Activated naive CD4-positive, alpha-beta T cell treated with anti-CD3 and anti-CD28 coated beads, Interleukin-2, amount 50 U/mL, for 24 hours (primary cell): Measurements from ENCODE around the gene UNC80.

Experiments used
- H3K27ac Mint-ChIP-seq: one replicate; pipeline ENCODE4 v1.8.0; 2021; ENCODE audit warnings: mild to moderate bottlenecking, mixed read lengths
- H3K27me3 Mint-ChIP-seq: one replicate; pipeline ENCODE4 v1.8.0; 2021; ENCODE audit warnings: mixed read lengths
- H3K36me3 Mint-ChIP-seq: one replicate; pipeline ENCODE4 v1.8.0; 2021; ENCODE audit warnings: mixed read lengths
- H3K4me1 Mint-ChIP-seq: one replicate; pipeline ENCODE4 v1.8.0; 2021; ENCODE audit warnings: mixed read lengths
- H3K4me3 Mint-ChIP-seq: one replicate; pipeline ENCODE4 v1.8.0; 2021; ENCODE audit warnings: mild to moderate bottlenecking, mixed read lengths
- H3K9me3 Mint-ChIP-seq: one replicate; pipeline ENCODE4 v1.8.0; 2021; ENCODE audit warnings: mixed read lengths

Gene UNC80, protein sequence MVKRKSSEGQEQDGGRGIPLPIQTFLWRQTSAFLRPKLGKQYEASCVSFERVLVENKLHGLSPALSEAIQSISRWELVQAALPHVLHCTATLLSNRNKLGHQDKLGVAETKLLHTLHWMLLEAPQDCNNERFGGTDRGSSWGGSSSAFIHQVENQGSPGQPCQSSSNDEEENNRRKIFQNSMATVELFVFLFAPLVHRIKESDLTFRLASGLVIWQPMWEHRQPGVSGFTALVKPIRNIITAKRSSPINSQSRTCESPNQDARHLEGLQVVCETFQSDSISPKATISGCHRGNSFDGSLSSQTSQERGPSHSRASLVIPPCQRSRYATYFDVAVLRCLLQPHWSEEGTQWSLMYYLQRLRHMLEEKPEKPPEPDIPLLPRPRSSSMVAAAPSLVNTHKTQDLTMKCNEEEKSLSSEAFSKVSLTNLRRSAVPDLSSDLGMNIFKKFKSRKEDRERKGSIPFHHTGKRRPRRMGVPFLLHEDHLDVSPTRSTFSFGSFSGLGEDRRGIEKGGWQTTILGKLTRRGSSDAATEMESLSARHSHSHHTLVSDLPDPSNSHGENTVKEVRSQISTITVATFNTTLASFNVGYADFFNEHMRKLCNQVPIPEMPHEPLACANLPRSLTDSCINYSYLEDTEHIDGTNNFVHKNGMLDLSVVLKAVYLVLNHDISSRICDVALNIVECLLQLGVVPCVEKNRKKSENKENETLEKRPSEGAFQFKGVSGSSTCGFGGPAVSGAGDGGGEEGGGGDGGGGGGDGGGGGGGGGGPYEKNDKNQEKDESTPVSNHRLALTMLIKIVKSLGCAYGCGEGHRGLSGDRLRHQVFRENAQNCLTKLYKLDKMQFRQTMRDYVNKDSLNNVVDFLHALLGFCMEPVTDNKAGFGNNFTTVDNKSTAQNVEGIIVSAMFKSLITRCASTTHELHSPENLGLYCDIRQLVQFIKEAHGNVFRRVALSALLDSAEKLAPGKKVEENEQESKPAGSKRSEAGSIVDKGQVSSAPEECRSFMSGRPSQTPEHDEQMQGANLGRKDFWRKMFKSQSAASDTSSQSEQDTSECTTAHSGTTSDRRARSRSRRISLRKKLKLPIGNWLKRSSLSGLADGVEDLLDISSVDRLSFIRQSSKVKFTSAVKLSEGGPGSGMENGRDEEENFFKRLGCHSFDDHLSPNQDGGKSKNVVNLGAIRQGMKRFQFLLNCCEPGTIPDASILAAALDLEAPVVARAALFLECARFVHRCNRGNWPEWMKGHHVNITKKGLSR (N-terminal part only)

DNA sequence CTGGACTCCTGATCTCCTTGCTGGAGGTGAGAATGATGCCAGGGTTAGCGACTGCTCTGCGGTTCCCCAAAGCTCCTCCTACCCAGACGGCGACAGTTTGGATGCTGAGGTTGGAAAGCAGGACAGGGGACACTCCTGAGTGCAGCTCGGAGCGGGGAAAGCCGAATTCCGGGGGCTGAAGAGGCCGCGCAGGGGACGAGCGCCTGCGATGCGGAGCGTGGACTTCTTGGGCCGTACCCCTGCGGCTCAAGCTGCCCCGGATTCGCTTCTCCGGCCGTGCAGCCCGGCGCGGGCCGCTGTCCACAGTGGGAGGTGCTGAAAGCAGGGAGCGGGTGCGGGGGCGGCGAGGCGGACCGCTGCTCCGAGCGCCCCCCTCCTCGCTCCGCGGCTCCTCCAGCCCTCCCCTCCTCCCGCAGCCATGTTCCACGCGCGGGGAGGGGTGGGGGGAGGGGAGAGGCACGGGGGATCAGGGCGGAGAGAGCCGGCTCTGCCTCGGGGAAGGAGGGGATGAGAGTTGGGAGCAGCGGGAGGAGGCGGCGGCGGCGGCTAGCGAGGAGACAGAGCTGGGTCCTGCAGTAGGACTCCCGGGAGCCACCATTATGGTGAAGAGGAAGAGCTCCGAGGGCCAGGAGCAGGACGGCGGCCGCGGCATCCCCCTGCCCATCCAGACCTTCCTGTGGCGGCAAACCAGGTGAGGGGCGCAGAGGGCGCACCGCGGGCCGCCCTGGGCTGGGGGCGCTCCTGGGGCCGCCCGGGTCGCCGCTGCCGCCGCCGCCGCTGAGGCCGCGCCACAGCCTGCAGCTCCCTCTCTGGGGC is at the start of gene UNC80:
Gene UNC80, plus strand, starts transcription at position 359 of the 816 bp plus-strand sequence. Its CDS starts 241 bp downstream, at position 600.
- peaks cover 18% of the 10 kb centered on the region for H3K27me3 Mint-ChIP-seq
- H3K27ac Mint-ChIP-seq, result no peak within 1 kb of the TSS
- H3K9me3 Mint-ChIP-seq, result peaks cover 6% of the 10 kb centered on the region
- H3K4me1 Mint-ChIP-seq, result no peaks in the 10 kb centered on the region
- no peak within 1 kb of the TSS for H3K4me3 Mint-ChIP-seq
- no peaks in the 10 kb centered on the region for H3K36me3 Mint-ChIP-seq

DNA sequence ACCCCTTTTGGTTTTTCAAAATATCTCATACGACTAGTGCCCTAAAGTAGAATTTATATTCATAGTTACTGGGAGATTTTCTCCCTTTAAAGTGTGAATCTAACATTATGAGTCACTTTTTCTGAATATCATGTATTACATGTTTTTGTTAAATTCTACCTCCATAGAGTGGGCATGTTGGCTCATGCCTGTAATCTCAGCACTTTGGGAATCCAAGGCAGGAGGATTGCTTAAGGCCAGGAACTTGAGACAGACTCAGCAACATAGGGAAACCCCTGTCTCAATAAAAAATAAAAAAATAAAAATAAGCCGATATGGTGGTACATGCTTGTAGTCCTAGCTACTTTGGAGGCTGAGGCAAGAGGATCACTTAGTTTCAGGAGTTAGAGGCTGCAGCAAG is 45.3 kb upstream of the UNC80 start:
- Mint-ChIP-seq H3K4me1 (no peaks in the 10 kb centered on the region), H3K27ac (no peak overlapping the region), H3K36me3 (no peaks in the 10 kb centered on the region), H3K4me3 (no peak overlapping the region), H3K27me3 (no peaks in the 10 kb centered on the region), H3K9me3 (peaks cover 8% of the 10 kb centered on the region)

DNA sequence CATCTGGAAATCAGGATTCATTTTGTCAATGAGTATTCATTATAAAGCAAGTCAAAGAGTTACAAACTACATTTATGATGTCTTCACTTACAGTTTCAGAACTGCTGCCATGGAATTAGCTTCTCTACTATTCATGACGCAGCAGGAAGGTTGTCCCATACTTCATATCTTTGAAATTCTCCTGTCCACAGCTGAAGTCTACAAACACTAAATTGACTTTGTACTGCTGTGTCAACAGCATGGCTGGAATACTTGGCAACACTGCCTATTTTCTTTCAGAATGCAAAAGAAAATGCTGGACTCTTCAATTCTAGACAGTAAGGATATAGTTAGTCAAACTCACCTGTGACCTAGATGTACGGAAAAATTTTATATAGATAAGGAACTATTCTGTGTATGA is 44.6 kb upstream of the UNC80 start:
- no peak overlapping the region for H3K27ac Mint-ChIP-seq
- no peaks in the 10 kb centered on the region for H3K36me3 Mint-ChIP-seq
- no peaks in the 10 kb centered on the region for H3K4me1 Mint-ChIP-seq
- H3K9me3 Mint-ChIP-seq, result peaks cover 8% of the 10 kb centered on the region
- H3K4me3 Mint-ChIP-seq, result no peak overlapping the region
- no peaks in the 10 kb centered on the region for H3K27me3 Mint-ChIP-seq

DNA sequence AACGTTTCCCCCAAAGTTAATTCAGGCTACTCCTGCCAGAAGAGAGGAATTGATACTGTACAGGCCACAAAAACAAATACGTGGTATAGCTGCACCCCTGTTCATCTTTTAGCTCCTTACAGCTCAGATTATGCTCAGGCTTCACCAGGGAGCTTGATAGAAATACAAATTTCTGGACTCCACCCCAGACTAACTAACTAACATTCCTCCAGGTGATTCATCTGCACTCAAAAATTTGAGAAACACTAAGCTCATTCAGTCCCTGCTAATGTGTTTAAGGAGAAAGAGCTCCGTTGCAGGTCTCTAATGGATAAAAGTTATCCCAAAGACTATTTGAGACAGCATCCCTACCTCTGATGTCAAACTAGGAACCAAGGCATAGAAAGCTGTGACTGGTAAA is 36.8 kb upstream of the UNC80 start:
- Mint-ChIP-seq H3K27me3 (peaks cover 3% of the 10 kb centered on the region), H3K27ac (no peak overlapping the region), H3K4me1 (no peaks in the 10 kb centered on the region), H3K9me3 (no peaks in the 10 kb centered on the region), H3K36me3 (no peaks in the 10 kb centered on the region), H3K4me3 (no peak overlapping the region)

GRCh38 chr2:209741953-209742352 is 29.7 kb upstream of the UNC80 start:
- H3K27ac Mint-ChIP-seq, result no peak overlapping the region
- no peak overlapping the region for H3K4me3 Mint-ChIP-seq
- H3K27me3 Mint-ChIP-seq, result no peaks in the 10 kb centered on the region
- H3K9me3 Mint-ChIP-seq, result no peaks in the 10 kb centered on the region
- H3K4me1 Mint-ChIP-seq, result no peaks in the 10 kb centered on the region
- no peaks in the 10 kb centered on the region for H3K36me3 Mint-ChIP-seq

DNA sequence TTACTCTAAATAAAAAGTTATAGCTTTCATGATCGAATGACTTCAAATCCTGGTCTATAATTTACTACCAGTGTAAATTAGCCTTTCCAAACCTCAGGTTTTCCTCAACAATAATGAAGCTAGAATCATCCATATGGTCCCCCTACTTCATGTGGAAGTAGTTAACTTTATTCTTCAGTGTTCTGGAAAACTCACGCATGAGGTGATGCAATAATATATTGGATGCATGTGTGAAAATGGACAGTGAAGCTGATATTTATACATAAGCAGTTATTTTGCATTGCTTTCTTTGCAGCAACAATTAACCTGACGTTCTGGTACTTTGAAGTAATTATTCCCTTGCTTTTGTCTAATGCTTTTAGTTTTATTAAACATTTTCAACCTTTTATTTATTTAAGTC is 18.6 kb upstream of the UNC80 start:
- H3K36me3 Mint-ChIP-seq, result no peaks in the 10 kb centered on the region
- H3K27me3 Mint-ChIP-seq, result peaks cover 5% of the 10 kb centered on the region
- no peaks in the 10 kb centered on the region for H3K9me3 Mint-ChIP-seq
- H3K27ac Mint-ChIP-seq, result no peak overlapping the region
- no peaks in the 10 kb centered on the region for H3K4me1 Mint-ChIP-seq
- no peak overlapping the region for H3K4me3 Mint-ChIP-seq

DNA sequence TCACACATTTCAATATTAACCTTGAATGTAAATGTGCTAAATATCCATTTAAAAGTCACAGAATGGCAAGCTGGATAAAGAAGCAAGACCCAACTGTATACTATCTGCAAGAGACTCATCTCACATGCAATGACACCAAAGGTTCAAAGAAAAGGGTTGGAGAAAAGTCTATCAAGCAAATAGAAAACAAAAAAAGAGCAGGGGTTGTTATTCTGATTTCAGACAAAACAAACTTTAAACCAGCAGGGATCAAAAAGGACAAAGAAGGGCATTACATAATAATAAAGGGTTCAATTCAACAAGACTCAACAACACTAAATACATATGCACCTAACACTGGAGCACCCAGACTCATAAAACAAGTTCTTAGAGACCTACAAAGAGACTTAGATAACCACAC is 14.5 kb upstream of the UNC80 start:
- no peak overlapping the region for H3K4me3 Mint-ChIP-seq
- no peaks in the 10 kb centered on the region for H3K36me3 Mint-ChIP-seq
- H3K27me3 Mint-ChIP-seq, result peaks cover 5% of the 10 kb centered on the region
- no peaks in the 10 kb centered on the region for H3K4me1 Mint-ChIP-seq
- H3K9me3 Mint-ChIP-seq, result no peaks in the 10 kb centered on the region
- no peak overlapping the region for H3K27ac Mint-ChIP-seq

DNA sequence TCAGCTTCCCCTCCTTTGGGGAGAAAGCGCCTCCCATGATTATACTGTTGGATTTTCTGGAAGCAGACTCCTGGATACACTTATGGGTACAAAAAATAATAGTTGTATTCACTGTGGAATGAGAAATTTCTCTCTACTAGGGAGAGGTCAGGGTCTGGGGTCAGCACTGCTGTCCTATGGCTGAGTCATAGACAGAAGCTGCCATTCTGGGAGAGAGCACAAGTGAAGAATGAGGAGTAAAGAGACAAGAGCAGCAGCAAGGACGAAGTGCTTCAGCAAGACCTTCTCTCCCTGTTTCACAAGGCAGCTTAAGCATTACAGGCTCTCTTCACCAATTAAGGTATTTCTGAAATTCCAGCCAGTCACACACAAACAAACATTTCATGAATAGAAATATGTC is 10.1 kb upstream of the UNC80 start:
- no peak overlapping the region for H3K4me3 Mint-ChIP-seq
- H3K9me3 Mint-ChIP-seq, result no peaks in the 10 kb centered on the region
- no peaks in the 10 kb centered on the region for H3K36me3 Mint-ChIP-seq
- H3K27ac Mint-ChIP-seq, result no peak overlapping the region
- no peaks in the 10 kb centered on the region for H3K4me1 Mint-ChIP-seq
- H3K27me3 Mint-ChIP-seq, result no peaks in the 10 kb centered on the region

- no peaks in the 10 kb centered on the region for H3K27me3 Mint-ChIP-seq
- H3K27ac Mint-ChIP-seq, result no peak overlapping the region
- peaks cover 1% of the 10 kb centered on the region for H3K9me3 Mint-ChIP-seq
- H3K36me3 Mint-ChIP-seq, result no peaks in the 10 kb centered on the region
- no peaks in the 10 kb centered on the region for H3K4me1 Mint-ChIP-seq
- H3K4me3 Mint-ChIP-seq, result no peak overlapping the region
Observed at GRCh38 chr2:209762563-209762962, 9.1 kb upstream of the UNC80 start.

- Mint-ChIP-seq H3K9me3 (peaks cover 6% of the 10 kb centered on the region), H3K36me3 (no peaks in the 10 kb centered on the region), H3K27ac (no peak overlapping the region), H3K4me3 (no peak overlapping the region), H3K27me3 (peaks cover 1% of the 10 kb centered on the region), H3K4me1 (no peaks in the 10 kb centered on the region)
Observed at GRCh38 chr2:209763106-209763505, 8.5 kb upstream of the UNC80 start.

DNA sequence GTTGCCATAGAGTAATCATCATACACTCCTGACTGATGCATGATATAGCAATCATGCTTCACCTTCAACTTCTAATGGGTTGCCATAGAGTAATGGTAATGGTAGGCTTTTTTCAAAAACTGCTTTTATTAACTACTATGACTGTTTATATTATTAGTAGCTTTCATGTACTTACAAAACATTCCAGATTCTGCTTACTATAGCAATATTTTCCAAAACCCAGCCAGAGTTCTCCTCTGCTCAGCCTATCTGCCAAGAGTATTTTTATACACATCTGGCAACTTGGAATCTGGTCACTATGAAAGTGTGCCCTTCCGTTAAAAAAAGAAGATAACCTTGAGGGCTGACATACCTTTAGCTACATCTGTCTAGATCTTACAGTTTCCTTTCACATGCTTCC is 5.0 kb upstream of the UNC80 start:
- H3K27ac Mint-ChIP-seq, result no peak overlapping the region
- H3K9me3 Mint-ChIP-seq, result peaks cover 6% of the 10 kb centered on the region
- no peaks in the 10 kb centered on the region for H3K4me1 Mint-ChIP-seq
- no peak overlapping the region for H3K4me3 Mint-ChIP-seq
- peaks cover 10% of the 10 kb centered on the region for H3K27me3 Mint-ChIP-seq
- no peaks in the 10 kb centered on the region for H3K36me3 Mint-ChIP-seq

DNA sequence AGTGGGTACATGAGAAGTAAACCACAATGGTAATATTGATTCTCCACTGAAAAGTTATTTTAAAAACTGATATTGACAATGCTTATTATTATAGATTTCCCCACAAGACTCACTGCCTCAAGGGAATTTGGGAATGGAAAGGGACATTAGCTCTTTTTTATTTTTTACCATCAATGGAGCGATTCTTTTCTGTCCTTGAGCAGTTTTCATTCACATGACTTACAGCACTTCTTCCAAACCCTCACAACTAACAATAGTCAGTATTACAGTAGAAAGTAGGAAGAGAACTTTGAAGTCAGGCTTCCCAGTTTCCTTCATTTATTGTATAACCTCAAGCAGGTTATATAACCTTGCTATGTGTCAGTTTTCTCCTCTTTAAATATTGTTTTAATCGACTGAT is 4.3 kb upstream of the UNC80 start:
- H3K4me3 Mint-ChIP-seq, result no peak overlapping the region
- H3K36me3 Mint-ChIP-seq, result no peaks in the 10 kb centered on the region
- H3K4me1 Mint-ChIP-seq, result no peaks in the 10 kb centered on the region
- H3K9me3 Mint-ChIP-seq, result peaks cover 6% of the 10 kb centered on the region
- peaks cover 11% of the 10 kb centered on the region for H3K27me3 Mint-ChIP-seq
- H3K27ac Mint-ChIP-seq, result no peak overlapping the region

- H3K27ac Mint-ChIP-seq, result no peak overlapping the region
- H3K4me1 Mint-ChIP-seq, result no peaks in the 10 kb centered on the region
- peaks cover 18% of the 10 kb centered on the region for H3K27me3 Mint-ChIP-seq
- H3K36me3 Mint-ChIP-seq, result no peaks in the 10 kb centered on the region
- H3K9me3 Mint-ChIP-seq, result peaks cover 6% of the 10 kb centered on the region
- H3K4me3 Mint-ChIP-seq, result no peak overlapping the region
Observed at GRCh38 chr2:209768557-209768956, 3.1 kb upstream of the UNC80 start.

DNA sequence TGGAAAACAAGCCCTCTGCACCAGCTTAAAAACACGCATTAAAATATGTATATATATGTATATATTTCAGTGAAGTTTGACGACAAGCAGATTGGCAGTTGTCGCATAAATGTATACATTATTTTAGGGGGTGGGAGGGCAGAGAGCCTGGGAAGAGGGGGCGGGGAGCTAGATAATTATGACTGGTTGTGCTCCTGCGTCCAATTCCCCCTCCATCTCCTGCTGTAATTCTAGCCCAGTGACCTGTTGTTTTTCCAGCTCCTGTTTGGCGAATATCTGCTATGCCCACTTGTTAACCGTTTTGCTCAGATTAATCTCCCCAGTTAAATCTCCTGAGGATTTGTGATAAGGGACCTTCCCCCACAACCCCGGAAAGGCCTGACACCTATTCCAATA is 656 bp downstream of the UNC80 start:
- H3K4me3 Mint-ChIP-seq, result no peak overlapping the region
- H3K27me3 Mint-ChIP-seq, result peaks cover 18% of the 10 kb centered on the region
- peaks cover 6% of the 10 kb centered on the region for H3K9me3 Mint-ChIP-seq
- no peaks in the 10 kb centered on the region for H3K4me1 Mint-ChIP-seq
- no peak overlapping the region for H3K27ac Mint-ChIP-seq
- no peaks in the 10 kb centered on the region for H3K36me3 Mint-ChIP-seq

GRCh38 chr2:209773377-209773776 is 1.7 kb downstream of the UNC80 start:
- Mint-ChIP-seq H3K27ac (no peak overlapping the region), H3K4me1 (no peaks in the 10 kb centered on the region), H3K9me3 (no peaks in the 10 kb centered on the region), H3K36me3 (no peaks in the 10 kb centered on the region), H3K27me3 (peaks cover 19% of the 10 kb centered on the region), H3K4me3 (no peak overlapping the region)
